Adipocyte (in vitro differentiated cells): Measurements from ENCODE around the gene GRB7.
"Not testable (repeated sequence)": the region's sequence is repeated elsewhere in the genome, so short reads cannot be mapped to it uniquely, and the experiment has no call there.

Experiments used
- DNase-seq: peaks from one replicate; pipeline ENCODE4 v3.0.0-alpha.2; 2015; ENCODE audit warnings: low read depth
- H3K27me3 ChIP-seq: replicated peaks from 2 replicates; pipeline ENCODE4 v1.7.0; 2013; ENCODE audit warnings: mild to moderate bottlenecking, low read length, moderate library complexity; ENCODE audit not compliant: control insufficient read depth, insufficient read depth
- H3K36me3 ChIP-seq: 2 replicates; pipeline ENCODE4 v1.7.0; 2013; ENCODE audit warnings: low read length, mild to moderate bottlenecking, moderate library complexity; ENCODE audit not compliant: control insufficient read depth, insufficient read depth, severe bottlenecking
- H3K4me1 ChIP-seq: 2 replicates; pipeline ENCODE4 v1.7.0; 2013; ENCODE audit warnings: mild to moderate bottlenecking, low read length, moderate library complexity; ENCODE audit not compliant: control insufficient read depth, insufficient read depth
- H3K4me3 ChIP-seq: 2 replicates; pipeline ENCODE4 v1.7.0; 2013; ENCODE audit warnings: mild to moderate bottlenecking, low read length, moderate library complexity
- H3K9ac ChIP-seq: 2 replicates; pipeline ENCODE4 v1.7.0; 2013; ENCODE audit warnings: mild to moderate bottlenecking, low read length, moderate library complexity
- H3K9me3 ChIP-seq: 2 replicates; pipeline ENCODE4 v1.7.0; 2013; ENCODE audit warnings: mild to moderate bottlenecking, low read length, moderate library complexity; ENCODE audit not compliant: control insufficient read depth

GRB7 gene

DNA sequence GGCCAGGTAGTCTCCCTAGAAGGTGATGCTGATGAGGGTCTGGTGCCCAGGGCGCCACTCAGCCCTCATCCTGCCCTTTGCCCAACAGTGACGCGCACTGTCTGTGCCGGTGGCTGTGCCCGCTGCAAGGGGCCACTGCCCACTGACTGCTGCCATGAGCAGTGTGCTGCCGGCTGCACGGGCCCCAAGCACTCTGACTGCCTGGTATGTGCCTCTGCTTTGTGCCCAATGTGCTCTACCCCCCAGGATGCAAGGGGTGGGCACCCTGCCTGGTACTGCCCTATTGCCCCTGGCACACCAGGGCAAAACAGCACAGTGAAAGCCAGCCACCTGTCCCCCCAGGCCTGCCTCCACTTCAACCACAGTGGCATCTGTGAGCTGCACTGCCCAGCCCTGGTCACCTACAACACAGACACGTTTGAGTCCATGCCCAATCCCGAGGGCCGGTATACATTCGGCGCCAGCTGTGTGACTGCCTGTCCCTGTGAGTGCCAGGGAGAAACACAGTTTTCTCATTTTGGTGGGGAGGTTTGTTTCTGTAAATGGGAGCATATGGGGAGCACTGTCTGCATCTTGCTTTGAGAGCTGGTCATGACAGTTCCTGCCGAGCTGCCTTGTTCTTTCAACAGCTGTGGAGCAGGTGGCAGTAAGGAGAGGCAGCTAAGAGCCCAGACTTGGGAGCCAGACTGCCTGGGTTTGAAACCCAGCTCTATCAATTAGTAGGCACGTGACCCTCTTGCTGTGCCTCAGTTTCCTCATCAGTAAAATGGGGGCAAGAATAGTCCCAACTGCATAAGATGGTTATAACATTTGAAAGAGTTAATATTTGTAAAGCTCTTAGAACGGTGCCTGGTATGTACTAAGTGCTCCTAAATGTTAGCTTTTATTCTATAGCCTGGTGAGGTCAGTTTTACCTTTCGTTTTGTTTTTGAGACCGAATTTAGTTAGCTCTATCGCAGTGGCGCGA lies 27.5 kb upstream of the GRB7 start:
- Histone ChIP-seq H3K27me3 (no peaks in the 10 kb centered on the region), H3K9ac (no peak overlapping the region), H3K4me1 (no peaks in the 10 kb centered on the region), H3K4me3 (no peak overlapping the region), H3K36me3 (peaks cover 58% of the 10 kb centered on the region), H3K9me3 (no peaks in the 10 kb centered on the region)
- no peak for DNase-seq

DNA sequence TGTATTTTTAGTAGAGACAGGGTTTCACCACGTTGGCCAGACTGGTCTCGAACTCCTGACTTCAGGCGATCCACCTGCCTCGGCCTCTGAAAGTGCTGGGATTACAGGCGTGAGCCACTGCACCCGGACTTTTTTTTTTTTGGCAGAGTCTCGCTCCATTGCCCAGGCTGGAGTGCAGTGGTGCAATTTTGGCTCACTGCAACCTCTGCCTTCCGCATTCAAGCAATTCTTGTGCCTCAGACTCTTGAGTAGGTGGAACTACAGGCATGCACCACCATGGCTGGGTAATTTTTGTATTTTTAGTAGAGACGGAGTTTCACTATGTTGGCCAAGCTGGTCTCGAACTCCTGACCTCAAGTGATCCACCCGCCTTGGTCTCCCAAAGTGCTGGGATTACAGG lies 26.7 kb upstream of the GRB7 start:
- H3K27me3 ChIP-seq, H3K9ac ChIP-seq, H3K4me3 ChIP-seq, H3K4me1 ChIP-seq, H3K9me3 ChIP-seq, DNase-seq: not testable (repeated sequence)
- H3K36me3 ChIP-seq: peaks cover 66% of the 10 kb centered on the region

DNA sequence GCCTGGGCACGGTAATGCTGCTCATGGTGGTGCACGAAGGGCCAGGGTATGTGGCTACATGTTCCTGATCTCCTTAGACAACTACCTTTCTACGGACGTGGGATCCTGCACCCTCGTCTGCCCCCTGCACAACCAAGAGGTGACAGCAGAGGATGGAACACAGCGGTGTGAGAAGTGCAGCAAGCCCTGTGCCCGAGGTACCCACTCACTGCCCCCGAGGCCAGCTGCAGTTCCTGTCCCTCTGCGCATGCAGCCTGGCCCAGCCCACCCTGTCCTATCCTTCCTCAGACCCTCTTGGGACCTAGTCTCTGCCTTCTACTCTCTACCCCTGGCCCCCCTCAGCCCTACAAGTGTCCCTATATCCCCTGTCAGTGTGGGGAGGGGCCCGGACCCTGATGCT lies 25.9 kb upstream of the GRB7 start:
- Histone ChIP-seq H3K4me3 (no peak overlapping the region), H3K27me3 (no peaks in the 10 kb centered on the region), H3K9ac (no peak overlapping the region), H3K36me3 (peaks cover 68% of the 10 kb centered on the region), H3K9me3 (no peaks in the 10 kb centered on the region), H3K4me1 (no peaks in the 10 kb centered on the region)
- no peak for DNase-seq

DNA sequence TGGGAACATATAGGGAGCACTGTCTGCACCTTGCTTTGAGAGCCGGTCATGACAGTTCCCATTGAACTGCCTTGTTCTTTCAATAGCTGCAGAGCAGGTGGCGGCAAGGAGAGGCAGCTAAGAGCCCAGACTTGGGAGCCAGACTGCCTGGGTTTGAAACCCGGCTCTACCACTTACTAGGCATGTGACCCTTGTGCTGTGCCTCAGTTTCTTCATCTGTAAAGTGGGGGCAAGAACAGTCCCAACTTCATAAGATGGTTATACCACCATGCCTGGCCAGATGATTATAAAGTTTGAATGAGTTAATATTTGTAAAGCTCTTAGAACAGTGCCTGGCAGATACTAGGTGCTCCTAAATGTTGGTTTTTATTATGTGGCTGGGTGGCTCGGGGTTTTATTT lies 23.5 kb upstream of the GRB7 start:
- Histone ChIP-seq H3K36me3 (peaks cover 60% of the 10 kb centered on the region), H3K4me3 (no peak overlapping the region), H3K9ac (no peak overlapping the region)

DNA sequence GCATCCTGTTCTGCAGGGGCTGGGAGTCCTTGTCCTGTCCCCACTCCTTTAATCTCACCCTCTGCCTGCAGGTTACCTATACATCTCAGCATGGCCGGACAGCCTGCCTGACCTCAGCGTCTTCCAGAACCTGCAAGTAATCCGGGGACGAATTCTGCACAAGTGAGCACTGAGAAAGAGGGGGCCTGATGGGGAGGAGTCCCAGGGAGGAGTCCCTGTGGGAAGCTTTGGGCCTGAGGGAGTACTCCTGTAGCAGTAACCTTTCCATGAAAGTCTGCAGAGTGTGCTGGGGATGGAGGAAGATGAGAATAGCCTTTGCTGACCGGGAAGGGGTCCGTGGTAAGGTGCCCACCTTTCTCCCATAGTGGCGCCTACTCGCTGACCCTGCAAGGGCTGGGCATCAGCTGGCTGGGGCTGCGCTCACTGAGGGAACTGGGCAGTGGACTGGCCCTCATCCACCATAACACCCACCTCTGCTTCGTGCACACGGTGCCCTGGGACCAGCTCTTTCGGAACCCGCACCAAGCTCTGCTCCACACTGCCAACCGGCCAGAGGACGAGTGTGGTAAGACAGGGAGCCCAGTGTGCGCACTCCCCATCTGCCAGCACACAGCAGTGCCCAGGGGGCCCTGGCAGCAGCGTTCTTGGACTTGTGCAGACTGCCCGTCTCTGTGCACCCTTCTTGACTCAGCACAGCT lies 22.2 kb upstream of the GRB7 start:
- no peak overlapping the region for H3K9ac ChIP-seq
- no peak for DNase-seq
- no peaks in the 10 kb centered on the region for H3K9me3 ChIP-seq
- no peaks in the 10 kb centered on the region for H3K4me1 ChIP-seq
- no peaks in the 10 kb centered on the region for H3K27me3 ChIP-seq
- H3K4me3 ChIP-seq: no peak overlapping the region
- peaks cover 50% of the 10 kb centered on the region for H3K36me3 ChIP-seq

More for the DNA sequence above, 23.5 kb upstream of the GRB7 start:
- Histone ChIP-seq H3K27me3 (no peaks in the 10 kb centered on the region), H3K4me1 (no peaks in the 10 kb centered on the region), H3K9me3 (no peaks in the 10 kb centered on the region)
- no peak for DNase-seq

DNA sequence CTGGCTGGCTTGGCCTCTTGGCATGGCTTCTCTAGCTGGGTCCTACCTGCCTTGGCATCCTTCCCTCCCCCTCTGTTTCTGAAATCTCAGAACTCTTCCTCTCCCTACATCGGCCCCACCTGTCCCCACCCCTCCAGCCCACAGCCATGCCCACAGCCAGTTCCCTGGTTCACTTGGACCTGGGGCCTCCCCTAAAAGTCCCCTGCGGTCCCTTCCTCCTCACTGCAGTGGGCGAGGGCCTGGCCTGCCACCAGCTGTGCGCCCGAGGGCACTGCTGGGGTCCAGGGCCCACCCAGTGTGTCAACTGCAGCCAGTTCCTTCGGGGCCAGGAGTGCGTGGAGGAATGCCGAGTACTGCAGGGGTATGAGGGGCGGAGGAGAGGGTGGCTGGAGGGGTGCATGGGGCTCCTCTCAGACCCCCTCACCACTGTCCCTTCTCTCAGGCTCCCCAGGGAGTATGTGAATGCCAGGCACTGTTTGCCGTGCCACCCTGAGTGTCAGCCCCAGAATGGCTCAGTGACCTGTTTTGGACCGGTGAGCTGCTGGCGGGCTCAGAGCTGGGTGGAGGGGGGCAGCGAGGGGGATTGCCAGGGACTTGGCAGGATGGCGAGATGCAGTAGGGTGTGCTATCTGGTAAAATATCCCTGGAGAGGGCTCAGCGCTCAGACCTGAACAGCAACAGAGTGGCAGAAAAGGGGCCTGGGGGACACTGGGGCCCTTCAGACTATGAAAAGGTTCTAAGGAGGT lies 21.5 kb upstream of the GRB7 start:
- Histone ChIP-seq H3K9me3 (no peaks in the 10 kb centered on the region), H3K9ac (no peak overlapping the region), H3K36me3 (peaks cover 48% of the 10 kb centered on the region), H3K27me3 (no peaks in the 10 kb centered on the region), H3K4me3 (no peak overlapping the region), H3K4me1 (no peaks in the 10 kb centered on the region)
- no peak for DNase-seq

DNA sequence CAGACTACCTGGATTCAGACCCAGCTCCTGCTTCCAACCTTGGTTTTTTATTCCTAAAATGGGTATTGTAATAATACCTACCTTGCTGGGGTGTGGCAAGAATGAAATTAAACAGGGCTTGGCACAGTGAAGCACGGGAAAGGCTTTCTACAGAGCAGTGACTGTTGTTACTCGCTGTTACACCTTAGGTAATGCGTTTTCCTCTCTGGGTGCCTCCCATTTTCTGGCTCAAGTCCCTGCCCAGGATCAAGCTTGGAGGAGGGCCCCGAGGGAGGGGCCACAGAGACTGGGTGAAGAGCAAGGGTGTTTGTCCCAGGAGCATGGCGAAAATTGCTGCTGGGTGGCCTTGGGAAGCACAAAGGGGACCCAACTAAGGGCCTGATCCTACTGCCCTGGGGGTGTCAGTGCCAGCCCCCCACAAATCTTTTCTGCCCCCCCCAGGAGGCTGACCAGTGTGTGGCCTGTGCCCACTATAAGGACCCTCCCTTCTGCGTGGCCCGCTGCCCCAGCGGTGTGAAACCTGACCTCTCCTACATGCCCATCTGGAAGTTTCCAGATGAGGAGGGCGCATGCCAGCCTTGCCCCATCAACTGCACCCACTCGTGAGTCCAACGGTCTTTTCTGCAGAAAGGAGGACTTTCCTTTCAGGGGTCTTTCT lies 20.7 kb upstream of the GRB7 start:
- H3K4me3 ChIP-seq: no peak overlapping the region
- H3K4me1 ChIP-seq: no peaks in the 10 kb centered on the region
- H3K9ac ChIP-seq: no peak overlapping the region
- peaks cover 42% of the 10 kb centered on the region for H3K36me3 ChIP-seq
- no peaks in the 10 kb centered on the region for H3K27me3 ChIP-seq
- DNase-seq: no peak
- H3K9me3 ChIP-seq: no peaks in the 10 kb centered on the region

DNA sequence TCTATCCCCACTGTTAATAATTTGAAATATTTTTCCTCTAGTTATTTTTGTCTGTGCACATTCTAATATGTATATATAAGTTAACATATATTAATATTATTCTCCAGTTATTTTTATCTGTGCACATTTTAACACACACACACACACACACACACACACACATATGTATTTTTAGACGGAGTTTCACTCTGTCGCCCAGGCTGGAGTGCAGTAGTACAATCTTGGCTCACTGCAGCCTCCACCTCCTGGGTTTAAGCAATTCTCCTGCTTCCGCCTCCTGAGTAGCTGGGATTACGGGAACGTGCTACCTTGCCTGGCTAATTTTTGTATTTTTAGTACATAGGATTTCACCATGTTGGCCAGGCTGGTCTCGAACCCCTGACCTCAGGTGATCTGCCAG lies 20.1 kb upstream of the GRB7 start:
- Histone ChIP-seq H3K9me3 (no peaks in the 10 kb centered on the region), H3K9ac (no peak overlapping the region), H3K27me3 (no peaks in the 10 kb centered on the region), H3K4me1 (no peaks in the 10 kb centered on the region), H3K36me3 (peaks cover 40% of the 10 kb centered on the region), H3K4me3 (no peak overlapping the region)
- no peak for DNase-seq

DNA sequence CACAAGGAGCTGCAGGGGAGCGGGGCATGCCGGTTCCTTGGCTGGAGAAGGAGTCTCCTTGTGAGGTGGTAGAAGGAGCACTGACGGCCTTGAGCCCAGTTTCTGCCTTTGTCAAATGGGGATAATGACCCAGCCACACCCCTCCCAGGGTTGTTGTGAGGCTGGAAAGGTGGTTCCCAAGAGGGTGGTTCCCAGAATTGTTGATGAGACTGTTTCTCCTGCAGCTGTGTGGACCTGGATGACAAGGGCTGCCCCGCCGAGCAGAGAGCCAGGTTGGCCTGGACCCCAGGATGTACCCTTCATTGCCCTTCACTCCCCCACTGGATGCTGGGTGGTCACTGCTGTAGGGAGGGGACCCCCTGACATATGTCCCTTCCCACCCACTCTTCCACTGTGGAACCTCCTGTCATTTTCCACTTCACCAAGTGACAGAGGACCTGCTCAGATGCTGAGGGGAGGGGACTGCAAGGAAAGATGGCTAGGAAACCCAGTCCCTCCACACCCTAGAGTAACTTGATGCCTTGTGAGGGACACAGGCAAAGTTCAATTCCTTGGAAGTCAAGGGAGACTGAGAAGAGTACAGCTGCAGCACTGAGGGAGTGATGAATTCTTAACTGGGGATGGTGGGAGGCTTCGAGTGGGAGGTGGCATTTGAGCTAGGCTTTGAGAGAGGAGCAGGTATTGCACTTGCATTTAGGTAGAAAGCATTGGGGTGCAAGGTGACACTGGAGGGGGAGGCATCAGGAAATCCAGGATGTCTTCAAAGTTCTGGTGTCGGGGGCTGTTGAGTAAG lies 18.0 kb upstream of the GRB7 start:
- no peaks in the 10 kb centered on the region for H3K9me3 ChIP-seq
- no peak overlapping the region for H3K9ac ChIP-seq
- no peak for DNase-seq
- no peaks in the 10 kb centered on the region for H3K4me1 ChIP-seq
- H3K4me3 ChIP-seq: no peak overlapping the region
- peaks cover 38% of the 10 kb centered on the region for H3K36me3 ChIP-seq
- no peaks in the 10 kb centered on the region for H3K27me3 ChIP-seq

DNA sequence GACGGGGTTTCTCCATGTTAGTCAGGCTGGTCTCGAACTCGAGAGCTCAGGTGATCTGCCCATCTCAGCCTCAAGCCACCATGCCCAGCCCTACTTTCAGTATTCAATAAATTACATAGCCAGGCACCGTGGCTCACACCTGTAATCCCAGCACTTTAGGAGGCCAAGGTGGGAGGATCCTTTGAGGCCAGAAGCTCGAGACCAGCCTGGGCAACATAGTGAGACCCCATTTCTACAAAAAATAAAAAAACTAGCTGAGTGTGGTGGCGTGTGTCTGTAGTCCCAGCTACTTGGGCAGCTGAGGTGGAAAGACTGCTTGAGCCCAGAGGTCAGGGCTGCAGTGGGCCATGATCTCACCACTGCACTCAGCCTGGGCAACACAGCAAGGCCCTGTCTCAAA lies 15.6 kb upstream of the GRB7 start:
- Histone ChIP-seq H3K9ac (no peak overlapping the region), H3K4me3 (no peak overlapping the region), H3K4me1 (no peaks in the 10 kb centered on the region), H3K9me3 (no peaks in the 10 kb centered on the region), H3K36me3 (peaks cover 27% of the 10 kb centered on the region), H3K27me3 (no peaks in the 10 kb centered on the region)
- no peak for DNase-seq
